ENCODE data around the gene SLC9A8.

- TF ChIP-seq POLR2A (IDR thresholded peaks at IDR 0.05) (no peak), CTCF (IDR thresholded peaks at IDR 0.05) (no peak)
Measured at GRCh38 chr20:49925901-49926454, 113.3 kb downstream of the SLC9A8 start.

All from vagina (tissue), 2 donors.